ENCODE data around the gene SNX30.
"Not testable (repeated sequence)": the region's sequence is repeated elsewhere in the genome, so short reads cannot be mapped to it uniquely, and the experiment has no call there.

Gene SNX30

GRCh38 chr9:112750016-112750763 lies at the start of gene SNX30:
SNX30 (plus strand) TSS chr9:112750760; CDS start chr9:112751002, 242 bp downstream.
- DNase-seq: peak; percentile 81

- DNase-seq: no peak
These were observed 47.3 kb upstream of the SNX30 start for GRCh38 chr9:112703304-112703703.

- peak; percentile 16 for DNase-seq
These were observed 44.7 kb upstream of the SNX30 start for GRCh38 chr9:112705768-112706427.

DNA sequence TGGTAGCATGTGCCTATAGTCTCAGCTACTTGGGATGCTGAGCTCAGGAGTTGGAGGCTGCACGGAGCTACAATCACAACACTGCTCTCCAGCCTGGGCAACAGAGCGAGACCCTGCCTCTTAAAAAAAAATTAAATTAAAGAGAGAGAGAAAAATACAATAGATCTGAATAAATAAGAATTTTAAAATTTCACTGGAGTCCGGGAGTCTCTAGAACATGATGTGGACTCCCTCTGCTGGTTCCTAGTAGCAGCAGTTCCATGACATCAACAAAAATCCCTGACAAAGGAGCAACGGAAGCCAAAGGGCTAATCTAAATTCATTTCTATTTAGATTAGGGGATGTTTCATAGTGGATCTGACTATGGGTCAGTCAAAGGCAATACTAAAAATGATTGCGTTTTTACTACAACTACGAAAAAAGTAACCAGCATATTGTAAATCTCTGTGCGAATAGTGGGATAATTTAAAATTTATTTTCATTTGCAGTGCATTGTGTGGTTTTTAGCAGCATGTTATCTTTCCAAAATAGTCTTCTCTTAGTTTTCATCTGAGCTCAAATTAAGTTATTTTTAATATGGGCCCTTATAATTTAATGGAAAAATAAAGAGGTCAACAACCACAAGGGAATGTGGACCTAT lies 39.4 kb upstream of the SNX30 start:
- peak; percentile 14 for DNase-seq

DNA sequence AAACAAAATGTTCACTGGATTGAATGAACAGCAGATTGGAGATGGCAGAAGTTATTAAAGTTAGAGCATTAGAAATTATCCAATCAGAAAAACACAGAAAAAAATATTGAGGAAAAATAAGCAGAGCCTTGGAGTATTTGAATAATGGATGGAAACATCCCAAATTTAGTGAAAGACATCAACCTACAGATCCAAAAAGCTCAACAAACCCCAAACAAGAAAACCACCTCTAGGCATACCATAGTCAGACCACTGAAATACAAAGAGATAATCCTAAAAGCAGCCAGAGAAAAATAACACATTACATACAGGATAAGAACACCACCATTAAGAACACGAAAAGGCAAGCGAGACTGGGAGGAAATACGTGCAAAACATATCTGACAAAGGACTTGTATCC lies 37.9 kb upstream of the SNX30 start:
- no peak for DNase-seq

- peak; percentile 98 for DNase-seq
These were observed 32.8 kb upstream of the SNX30 start, which contains the start of gene INIP for GRCh38 chr9:112717661-112718331. INIP (minus strand) TSS chr9:112718117; CDS start chr9:112716485, 1,632 bp downstream.

GRCh38 chr9:112719241-112719691 lies 31.3 kb upstream of the SNX30 start:
- no peak for DNase-seq

DNA sequence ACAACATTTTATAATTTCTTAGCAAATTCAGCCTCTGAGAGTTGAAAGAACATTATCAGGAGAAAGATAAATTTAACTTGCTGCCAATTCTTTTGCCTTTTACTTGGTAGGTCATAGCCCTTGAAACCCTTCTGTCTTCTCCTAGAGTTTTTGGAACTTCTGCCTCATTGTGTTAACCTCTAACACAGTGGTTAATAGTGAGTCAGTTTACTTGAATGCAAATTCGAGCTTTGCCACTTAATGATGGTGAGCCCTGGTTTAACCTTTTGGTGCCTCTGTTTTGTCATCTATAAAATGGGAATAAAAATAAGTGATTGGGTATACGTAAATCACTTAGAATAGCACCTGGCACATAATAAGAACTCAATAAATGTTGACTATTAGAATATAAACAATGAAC lies 30.9 kb upstream of the SNX30 start:
- DNase-seq: no peak

GRCh38 chr9:112720113-112720780 lies 30.3 kb upstream of the SNX30 start:
- DNase-seq: no peak

DNA sequence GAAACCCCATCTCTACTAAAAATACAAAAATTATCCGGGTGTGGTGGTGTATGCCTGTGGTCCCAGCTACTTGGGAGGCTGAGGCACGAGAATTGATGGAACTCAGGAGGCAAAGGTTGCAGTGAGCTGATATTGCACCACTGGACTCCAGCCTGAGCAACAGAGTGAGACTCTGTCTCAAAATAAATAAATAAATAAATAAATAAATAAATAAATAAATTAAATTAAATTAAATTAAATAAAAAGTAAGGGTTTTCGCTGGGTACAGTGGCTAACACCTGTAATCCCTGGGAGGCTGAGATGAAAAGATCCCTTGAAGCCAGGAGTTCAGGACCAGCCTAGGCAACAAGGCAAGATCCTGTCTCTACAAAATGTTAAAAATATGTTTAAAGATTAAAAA lies 27.8 kb upstream of the SNX30 start:
- DNase-seq: not testable (repeated sequence)

- DNase-seq: no peak
These were observed 24.6 kb upstream of the SNX30 start for GRCh38 chr9:112725961-112726360.

GRCh38 chr9:112726428-112726827 lies 24.1 kb upstream of the SNX30 start:
- no peak for DNase-seq

GRCh38 chr9:112728401-112728800 lies 22.2 kb upstream of the SNX30 start:
- no peak for DNase-seq

GRCh38 chr9:112731971-112732370 lies 18.6 kb upstream of the SNX30 start:
- DNase-seq: no peak

GRCh38 chr9:112734892-112735291 lies 15.7 kb upstream of the SNX30 start:
- no peak for DNase-seq

DNA sequence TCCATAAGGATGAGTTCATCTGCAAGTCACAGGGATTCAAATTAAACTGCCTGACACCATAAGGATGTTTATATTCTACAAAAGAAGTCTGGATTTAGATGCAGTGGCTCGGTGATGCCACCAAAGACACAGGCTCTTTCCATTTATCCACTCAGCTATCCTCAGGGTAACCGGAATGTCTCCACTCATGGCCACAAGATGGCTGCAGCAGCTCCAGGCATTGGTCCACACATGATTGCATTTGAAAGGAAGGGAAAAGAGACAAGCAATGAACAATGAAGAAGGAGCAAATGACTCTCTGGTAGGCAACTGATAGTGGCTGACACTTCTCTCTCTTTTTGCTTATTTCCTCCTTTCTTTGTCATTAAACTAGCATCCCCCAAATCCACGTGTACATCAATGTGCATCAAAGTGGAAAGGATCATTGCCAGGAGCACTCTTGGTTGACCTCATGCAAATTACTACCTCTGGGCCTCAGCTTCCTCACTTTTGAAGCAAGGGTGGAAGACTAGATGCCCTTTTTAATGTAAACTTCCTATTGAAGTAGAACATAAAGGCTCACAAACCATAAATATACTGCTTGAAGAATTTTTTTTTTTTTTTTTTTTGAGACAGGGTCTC lies 7.2 kb upstream of the SNX30 start:
- no peak for DNase-seq

GRCh38 chr9:112744177-112744576 lies 6.4 kb upstream of the SNX30 start:
- no peak for DNase-seq

DNA sequence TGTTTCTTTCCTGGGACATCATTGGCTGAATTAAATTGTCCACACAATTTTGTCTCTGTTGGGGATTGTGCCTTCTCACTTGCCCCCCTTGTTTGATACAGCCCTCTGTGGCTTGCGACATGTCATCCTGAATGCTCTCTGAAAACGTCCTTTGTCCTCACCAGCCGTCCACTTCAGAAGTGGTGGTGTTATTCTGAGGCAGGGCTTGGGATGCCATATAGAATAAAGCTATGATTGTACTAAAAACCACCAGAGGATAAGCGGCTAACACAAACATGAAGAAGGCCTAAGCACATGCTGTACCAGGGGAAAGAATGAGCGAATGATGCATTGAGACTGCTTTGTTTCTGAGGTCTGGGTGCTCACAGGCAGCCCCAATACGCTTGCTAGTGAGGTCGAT lies 3.5 kb upstream of the SNX30 start:
- DNase-seq: no peak

- DNase-seq: no peak
These were observed 150 bp downstream of the SNX30 start for GRCh38 chr9:112750764-112751055.

DNA sequence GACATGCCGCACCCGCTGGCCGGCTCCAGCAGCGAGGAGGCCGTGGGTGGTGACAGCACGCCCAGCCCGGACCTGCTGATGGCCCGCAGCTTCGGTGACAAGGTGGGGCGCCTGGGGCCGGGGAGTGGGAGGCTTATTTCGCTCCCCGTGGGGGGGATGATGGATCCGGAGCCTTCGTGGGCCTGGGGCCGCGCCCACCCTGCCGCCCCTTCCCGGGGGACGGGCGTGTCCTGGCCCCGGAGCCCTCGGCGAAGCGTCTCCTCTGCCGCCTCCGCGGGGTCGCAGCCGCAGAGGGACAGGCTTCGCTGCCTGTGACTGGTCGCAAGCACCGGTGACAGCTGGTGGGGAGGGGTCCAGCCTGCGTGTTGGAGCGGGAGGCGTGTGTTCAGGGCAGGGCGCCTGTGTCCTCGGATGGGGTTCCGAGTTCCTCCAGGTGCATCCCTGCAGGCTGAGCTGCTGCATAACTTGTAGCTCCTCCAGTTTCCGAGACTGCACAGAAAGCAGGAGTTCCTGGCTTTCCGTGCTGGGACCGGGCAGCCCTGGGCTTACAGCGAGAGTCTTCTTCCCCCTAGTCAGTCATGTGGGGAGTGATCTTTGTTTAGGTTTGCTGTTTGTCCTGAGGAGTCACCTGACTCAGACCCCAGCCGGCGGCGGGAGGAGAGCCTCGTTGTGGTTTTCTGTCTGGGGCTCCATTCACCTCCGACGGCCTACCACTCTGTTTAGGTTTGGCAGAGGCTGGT lies 666 bp downstream of the SNX30 start:
- peak; percentile 37 for DNase-seq

- DNase-seq: no peak
These were observed 2.0 kb downstream of the SNX30 start for GRCh38 chr9:112752334-112753125.
